Stimulated activated CD8-positive, alpha-beta memory T cell treated with anti-CD3 and anti-CD28 coated beads, Interleukin-4, amount 100 ng/mL, for 24 hours (primary cell): Measurements from ENCODE around the gene PSMD11.
"Not testable (repeated sequence)": the region's sequence is repeated elsewhere in the genome, so short reads cannot be mapped to it uniquely, and the experiment has no call there.

Source experiments
- DNase-seq: peaks from one replicate; pipeline ENCODE4 v3.0.0-alpha.2; 2020; ENCODE audit warnings: low read depth

Gene PSMD11

DNA sequence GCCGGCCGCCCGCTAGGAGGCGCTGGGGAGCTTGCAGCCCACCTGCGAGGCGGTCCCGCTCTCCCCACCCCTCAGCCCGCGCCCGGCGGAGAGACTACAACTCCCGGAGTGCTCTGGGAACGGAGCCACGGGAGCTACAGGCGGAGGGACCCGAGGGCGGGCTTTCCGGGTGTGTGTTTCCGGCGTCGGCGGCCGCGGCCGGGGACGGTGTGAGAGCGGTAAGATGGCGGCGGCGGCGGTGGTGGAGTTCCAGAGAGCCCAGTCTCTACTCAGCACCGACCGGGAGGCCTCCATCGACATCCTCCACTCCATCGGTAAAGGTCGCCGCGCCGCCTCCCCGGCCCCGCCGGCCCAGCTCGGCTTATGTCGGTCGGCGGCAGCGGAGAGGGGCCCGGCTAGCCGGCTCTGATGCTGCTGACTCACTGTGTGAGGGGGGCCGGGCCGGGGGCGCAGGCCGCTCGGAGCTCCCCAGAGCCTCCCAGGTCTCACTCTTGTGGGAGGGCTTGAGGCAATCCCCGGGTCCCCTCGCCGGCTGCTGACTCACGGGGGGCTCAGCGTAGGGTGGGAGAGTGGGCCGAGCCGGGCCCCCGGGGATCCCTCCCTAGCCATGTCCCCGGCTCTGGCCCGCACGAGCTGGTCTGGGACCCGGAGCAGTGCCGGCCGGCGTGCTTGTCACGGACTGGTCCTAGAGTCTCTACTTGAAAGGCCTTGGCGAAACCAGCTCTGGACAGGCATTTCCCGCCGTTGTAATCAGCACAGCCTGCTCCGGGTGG lies at the start of gene PSMD11:
Gene PSMD11, plus strand, starts transcription at position 210 of the 773 bp plus-strand sequence. Its CDS starts 14 bp downstream, at position 224.
- DNase-seq: peak; percentile 99

DNA sequence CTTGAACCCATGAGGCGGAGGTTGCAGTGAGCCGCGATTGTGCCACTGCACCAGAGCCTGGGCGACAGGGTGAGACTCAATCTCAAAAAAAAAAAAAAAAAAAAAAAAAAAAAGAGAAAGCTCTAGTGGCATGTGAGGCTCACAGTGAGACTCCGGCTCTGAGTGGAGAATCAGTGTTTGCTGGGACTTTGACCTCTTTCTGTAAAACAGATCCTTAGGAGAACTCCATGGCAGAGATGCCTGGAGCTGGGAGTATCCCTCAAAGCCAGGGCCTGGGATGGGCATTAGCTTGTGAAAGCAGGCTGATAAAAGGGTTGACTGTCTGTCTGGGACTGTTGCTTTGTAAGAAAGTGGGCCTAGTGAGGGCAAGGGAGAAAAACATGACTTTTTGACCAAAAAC lies 48.0 kb upstream of the PSMD11 start:
- DNase-seq: no peak

DNA sequence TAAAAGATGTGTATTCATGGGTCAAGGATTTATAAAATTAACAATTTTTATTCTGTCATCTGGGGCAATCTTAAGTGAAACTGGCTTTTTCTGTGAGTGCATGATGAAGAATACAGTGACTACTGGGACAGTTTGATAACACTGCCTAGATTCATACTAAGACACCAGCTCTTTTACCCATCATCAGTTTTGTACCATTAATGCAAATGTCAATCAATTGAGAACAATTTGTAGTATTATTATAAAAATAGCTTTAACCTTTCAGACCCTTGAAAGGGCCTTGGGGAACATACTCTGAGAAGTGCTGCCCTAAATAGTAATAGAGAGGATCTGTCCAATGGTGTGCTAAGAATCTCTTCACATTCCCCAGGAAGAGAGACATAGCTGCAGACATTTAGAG lies 45.4 kb upstream of the PSMD11 start:
- no peak for DNase-seq

DNA sequence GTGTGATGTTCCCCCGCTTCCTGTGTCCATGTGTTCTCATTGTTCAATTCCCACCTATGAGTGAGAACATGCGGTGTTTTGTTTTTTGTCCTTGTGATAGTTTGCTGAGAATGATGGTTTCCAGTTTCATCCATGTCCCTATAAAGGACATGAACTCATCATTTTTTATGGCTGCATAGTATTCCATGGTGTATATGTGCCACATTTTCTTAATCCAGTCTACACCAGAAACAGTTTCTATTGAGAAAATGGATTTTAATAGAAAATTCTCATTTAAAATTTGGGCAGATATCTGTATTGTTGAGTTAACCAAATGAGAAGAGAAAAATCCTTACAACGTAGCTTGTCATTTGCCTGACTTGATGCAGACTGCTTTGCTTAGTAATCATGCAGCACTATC lies 34.2 kb upstream of the PSMD11 start:
- not testable (repeated sequence) for DNase-seq

DNA sequence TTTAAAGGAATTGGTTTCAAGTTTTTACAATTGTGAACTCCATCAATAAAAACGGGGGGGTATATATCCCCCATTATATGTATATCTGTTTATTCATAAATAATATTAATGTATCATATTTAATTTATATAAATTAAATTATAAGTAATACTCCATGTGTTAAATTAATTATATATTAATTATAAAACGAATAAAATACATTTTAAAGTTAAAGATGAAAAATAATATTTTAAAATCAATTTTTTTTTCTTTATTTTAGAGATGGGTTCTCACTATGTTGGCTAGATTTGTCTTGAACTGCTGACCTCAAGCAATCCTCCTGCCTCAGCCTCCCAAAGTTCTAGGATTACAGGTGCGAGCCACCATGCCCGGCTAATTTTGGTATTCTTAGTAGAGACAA lies 17.4 kb upstream of the PSMD11 start:
- DNase-seq: no peak

DNA sequence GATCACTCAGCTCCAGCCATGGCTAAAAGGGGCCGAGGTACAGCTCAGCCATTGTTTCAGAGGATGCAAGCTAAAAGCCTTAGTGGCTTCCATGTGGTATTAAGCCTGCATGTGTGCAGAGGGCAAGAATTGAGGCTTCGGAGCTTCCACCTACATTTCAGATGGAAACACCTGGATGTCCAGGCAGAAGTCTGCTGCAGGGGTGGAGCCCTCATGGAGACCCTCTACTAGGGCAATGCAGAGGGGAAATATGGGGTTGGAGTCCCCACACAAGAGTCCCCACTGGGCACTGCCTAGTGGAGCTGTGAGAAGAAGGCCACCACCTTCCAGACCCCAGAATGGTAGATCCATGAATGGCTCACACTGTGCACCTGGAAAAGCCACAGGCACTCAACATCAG lies 14.7 kb upstream of the PSMD11 start:
- DNase-seq: no peak

DNA sequence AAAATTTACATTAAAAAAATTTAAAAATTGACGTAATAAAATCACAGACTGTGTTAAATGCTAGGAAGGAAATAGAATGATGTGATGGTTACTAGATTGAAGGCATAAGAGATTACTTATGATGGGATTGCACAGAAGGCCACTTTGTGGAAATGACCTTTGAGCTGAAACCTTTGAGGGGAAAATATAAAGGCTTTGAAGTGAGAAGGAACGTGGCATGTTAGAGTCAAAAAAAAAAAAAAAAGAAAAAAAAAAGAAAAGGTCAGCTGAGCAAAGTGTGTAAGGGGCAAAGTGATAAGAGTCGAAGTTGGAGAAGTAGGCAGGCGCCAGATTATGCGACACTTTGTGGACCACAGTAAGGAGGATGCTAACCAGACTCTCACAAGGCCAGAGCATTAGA lies 3.6 kb upstream of the PSMD11 start:
- no peak for DNase-seq

DNA sequence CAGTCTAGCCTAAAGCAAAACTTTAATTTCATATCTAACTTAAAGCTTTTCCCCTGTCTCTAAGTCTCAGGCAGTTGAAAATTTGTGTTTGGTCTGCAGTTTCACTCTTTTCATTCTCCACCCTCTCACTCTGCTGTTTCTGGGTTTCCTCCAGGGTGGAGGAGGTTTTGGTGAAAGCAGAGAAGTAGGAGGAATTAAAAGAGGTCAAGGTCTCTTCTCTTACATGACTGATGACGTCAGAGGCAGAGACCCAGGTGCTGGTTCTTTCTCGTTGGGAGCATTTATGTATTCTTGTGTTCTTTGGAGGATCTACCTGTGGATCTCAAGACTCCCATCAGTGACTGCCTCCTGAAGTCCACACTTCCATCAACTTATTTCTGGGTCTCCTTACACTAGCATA lies 2.4 kb upstream of the PSMD11 start:
- DNase-seq: no peak

DNA sequence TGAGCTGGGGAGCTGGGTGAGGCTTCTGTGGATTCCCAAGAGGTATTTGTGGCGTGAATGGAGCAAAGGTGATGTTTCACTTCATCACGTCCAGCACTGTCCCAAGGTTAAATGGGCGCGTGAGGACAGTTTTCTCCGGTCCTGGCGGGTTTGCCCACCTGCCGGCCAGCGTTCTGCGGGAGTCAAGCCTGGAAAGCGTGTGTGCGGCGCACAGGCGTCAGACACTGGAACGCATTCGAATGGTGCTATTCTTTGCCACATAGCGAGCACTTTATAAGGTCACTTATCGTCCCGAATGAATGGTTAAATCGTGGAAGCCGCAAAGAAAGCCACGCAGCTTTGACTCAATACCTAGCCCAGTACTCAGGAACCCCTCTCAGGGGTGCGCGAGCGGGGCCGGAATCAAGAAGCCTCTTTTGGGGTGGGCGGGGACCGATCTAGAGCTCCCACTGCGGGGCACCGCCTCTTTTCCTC lies 446 bp upstream of the PSMD11 start:
- DNase-seq: no peak

DNA sequence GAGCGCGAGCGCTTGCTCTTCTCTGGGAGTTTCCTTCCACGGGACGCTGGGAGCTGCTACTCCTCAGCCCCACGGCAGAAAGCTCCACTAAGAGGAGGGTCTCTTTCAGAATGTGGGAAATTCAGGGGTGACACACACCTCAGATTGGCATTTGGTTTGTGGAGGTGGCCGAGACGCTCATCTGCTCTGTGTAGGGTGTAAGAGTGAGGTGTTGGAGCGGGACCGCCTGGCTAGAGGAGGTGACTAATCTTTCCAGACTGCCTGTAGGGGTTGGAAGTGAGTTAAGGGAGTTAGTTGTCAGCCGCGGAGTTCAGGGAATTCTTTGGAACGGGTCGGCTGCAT lies 735 bp downstream of the PSMD11 start:
- peak; percentile 2 for DNase-seq

DNA sequence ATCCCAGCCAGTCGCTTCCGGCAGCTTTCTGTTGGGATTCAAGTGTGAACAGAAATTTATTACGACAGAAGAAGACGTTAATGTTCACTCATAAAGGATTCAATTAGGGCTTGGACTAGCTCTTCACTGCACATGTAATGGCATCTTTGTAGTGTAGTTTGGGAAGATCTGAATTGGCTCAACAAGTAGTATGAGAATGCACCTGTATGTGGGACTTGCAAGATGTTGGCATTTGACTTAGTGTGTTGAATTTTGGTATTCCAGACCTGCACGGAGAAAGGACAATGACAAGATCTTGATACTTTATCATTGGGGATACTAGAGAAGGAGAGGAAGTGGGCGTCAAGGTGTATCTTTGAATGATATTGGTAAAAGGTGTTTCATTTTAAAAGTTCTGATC lies 1.2 kb downstream of the PSMD11 start:
- no peak for DNase-seq

DNA sequence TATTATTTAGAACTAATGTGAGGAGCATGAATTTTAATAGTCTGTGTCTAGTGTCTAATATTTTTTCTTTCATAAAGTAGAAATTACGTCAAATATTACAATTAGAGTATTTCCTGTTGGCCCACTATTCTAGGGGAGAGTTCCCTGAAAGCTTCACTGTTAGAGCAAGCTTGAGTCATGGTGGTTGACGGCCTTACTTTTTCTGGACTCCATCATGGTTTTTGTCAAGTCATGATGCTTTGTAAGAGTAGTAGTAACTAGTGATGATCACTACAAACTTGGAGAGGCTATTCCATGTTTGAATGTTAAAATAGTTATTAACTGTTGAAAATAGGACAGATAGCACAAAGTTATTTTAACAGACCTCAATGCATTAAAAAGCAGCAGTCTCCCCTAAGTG lies 1.7 kb downstream of the PSMD11 start:
- DNase-seq: no peak

GRCh38 chr17:32446949-32447348 lies 2.6 kb downstream of the PSMD11 start:
- DNase-seq: no peak

- no peak for DNase-seq
Measured at GRCh38 chr17:32449963-32450362, 5.7 kb downstream of the PSMD11 start.

GRCh38 chr17:32450379-32450778 lies 6.1 kb downstream of the PSMD11 start:
- not testable (repeated sequence) for DNase-seq

- DNase-seq: no peak
Measured at GRCh38 chr17:32451879-32452278, 7.6 kb downstream of the PSMD11 start.

- DNase-seq: no peak
Measured at GRCh38 chr17:32452281-32452680, 8.0 kb downstream of the PSMD11 start.

DNA sequence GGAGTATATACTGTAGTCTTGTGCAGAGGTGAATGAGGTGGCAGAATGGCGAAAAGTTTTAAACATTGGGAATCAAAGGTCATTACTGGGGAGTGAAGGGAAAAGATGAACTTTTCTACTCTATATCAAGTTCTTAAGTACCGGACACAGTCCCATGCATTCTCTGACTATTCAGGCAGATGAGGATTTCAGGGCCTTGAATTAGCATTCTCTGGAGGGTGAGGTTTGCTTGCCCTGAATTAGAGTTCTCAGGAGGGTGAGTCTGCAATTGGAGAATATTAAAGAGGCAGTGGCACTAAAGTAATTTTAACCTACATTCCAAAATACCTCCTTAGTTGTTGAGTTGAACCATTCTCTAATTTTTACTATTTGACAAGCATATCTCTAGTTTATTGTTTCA lies 9.1 kb downstream of the PSMD11 start:
- no peak for DNase-seq

DNA sequence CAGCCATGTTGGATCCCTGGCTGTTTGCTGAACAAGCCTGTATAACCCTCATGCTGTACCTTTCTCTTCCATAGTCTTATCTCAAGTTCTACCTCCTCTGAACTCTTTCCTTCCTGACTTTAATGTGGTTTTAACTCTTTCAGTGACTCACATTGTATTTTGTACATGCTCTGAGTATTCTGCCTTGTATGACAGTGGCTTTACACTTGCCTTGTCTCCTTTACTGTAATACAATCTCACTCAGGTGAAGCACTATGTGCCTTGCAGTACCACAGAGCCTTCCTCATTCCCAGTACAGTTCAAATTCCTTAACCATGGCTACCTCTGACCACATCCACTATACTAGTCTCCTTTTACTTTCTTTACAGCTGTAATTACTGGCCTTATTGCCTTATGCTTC lies 14.1 kb downstream of the PSMD11 start:
- DNase-seq: no peak

GRCh38 chr17:32460054-32460453 lies 15.7 kb downstream of the PSMD11 start:
- no peak for DNase-seq

DNA sequence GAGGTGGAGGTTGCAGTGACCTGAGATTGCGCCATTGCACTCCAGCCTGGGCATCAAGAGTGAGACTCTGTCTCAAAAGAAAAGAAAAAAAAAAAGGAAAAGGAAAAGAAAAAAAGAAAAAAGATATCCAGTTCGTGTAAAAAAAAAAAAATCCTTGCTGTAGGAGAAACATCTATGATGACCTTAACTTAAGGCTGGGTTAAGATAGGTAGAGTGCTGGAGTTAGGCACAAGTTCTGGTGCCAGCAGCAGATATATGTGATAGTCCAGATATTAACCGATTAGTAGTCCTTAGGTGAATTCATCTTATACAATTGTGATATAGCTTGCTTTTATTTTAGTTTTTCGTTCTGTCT lies 17.2 kb downstream of the PSMD11 start:
- DNase-seq: no peak

- DNase-seq: peak; percentile 40
Measured at GRCh38 chr17:32461853-32462617, 17.7 kb downstream of the PSMD11 start.

DNA sequence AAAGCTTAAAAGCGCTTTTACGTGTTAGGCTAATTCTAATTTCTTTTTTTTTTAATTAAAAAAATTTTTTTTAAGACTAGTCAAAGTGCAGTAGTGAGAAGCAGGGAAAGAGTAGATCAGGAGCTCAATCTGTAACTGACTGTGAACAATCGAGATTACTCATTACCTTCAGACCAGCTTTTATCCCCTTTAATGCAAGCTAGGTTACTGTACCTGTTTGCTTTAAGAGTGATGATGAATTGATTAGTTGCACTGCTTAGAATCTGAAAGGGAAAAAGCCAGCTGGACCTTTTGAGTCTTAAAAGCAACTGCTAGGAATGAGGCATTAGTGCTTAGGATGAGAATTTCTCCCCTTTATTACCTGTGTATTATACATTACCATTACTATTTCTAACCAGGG lies 19.0 kb downstream of the PSMD11 start:
- no peak for DNase-seq

DNA sequence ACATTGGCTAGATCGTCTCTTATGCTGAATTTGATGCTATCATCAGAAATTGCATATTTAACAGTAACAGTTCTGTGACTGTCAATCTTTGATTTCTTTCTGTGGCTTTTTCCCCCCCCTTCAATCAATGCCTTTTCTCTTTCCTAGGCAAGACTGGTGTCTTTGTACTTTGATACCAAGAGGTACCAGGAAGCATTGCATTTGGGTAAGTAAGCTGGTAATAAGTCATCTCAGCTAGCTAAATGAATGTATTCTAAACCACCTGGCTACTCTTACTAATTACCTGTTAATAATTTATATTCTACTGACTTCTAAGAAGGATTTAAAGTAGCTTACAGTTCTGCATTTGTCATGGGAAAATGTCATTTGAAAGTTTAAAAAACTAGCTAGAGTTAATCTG lies 20.1 kb downstream of the PSMD11 start:
- no peak for DNase-seq
